Endometrial microvascular endothelial cells (primary cell): ENCODE results near the gene TWNK. TPM values are rescaled to one million over a fixed set of nuclear protein-coding genes. Genes with fewer than 3 reads are reported as not detected.
"Not testable (repeated sequence)": the region's sequence is repeated elsewhere in the genome, so short reads cannot be mapped to it uniquely, and the experiment has no call there.

ENCODE experiments used
- in situ Hi-C: cut with HindIII; loops from 2 replicates; pipeline ENCODE4 v1.10.0; 2017; ENCODE audit warnings: low sequenced_read_pairs, low pct_unique_long_range_greater_than_20kb; ENCODE audit errors: inconsistent ontology term
- total RNA-seq: library from RNA; depleted of rRNA; stranded (reverse); fragments of >200 nt; gene quantifications from one replicate; pipeline ENCODE4 v1.2.3, GENCODE V29; 2015; ENCODE audit errors: inconsistent ontology term

TWNK gene
- total RNA-seq, 1 donor from 2014 or later, result 6.4 TPM

- in situ Hi-C loops, result no loop called here
Observed at GRCh38 chr10:101021692-101022251, 34.4 kb downstream of the TWNK start.

- in situ Hi-C loops, result no loop called here
Observed at GRCh38 chr10:101022967-101023705, 35.8 kb downstream of the TWNK start.

- in situ Hi-C loops, result no loop called here
Observed at GRCh38 chr10:101027106-101027720, 39.9 kb downstream of the TWNK start.

GRCh38 chr10:101028446-101029337, 41.3 kb downstream of the TWNK start:
- in situ Hi-C loops, result no loop called here

GRCh38 chr10:101029520-101030295, 42.4 kb downstream of the TWNK start:
- in situ Hi-C loops, result no loop called here

- in situ Hi-C loops, result no loop called here
Observed at GRCh38 chr10:101030496-101031127, 43.3 kb downstream of the TWNK start.

GRCh38 chr10:101031128-101031795, 43.9 kb downstream of the TWNK start, which contains the start of the genes PDZD7 and SFXN3:
PDZD7 (minus strand) TSS chr10:101031129; CDS start chr10:101030219, 910 bp downstream.
SFXN3 (plus strand) TSS chr10:101031234; CDS start chr10:101034695, 3,461 bp downstream.
- in situ Hi-C loops, result no loop called here

- in situ Hi-C loops, result no loop called here
Observed at GRCh38 chr10:101031796-101032636, 44.7 kb downstream of the TWNK start.

GRCh38 chr10:101032637-101033224, 45.4 kb downstream of the TWNK start:
- in situ Hi-C loops, result no loop called here

- in situ Hi-C loops, result no loop called here
Observed at GRCh38 chr10:101033276-101033675, 45.9 kb downstream of the TWNK start.

GRCh38 chr10:101034404-101034803, 47.1 kb downstream of the TWNK start:
- in situ Hi-C loops, result not testable (repeated sequence)

- in situ Hi-C loops, result no loop called here
Observed at GRCh38 chr10:101035314-101035713, 48.0 kb downstream of the TWNK start.

- in situ Hi-C loops, result no loop called here
Observed at GRCh38 chr10:101035916-101036702, 48.8 kb downstream of the TWNK start.

- in situ Hi-C loops, result no loop called here
Observed at GRCh38 chr10:101036726-101037125, 49.4 kb downstream of the TWNK start.

- in situ Hi-C loops, result no loop called here
Observed at GRCh38 chr10:101038484-101038883, 51.1 kb downstream of the TWNK start.

- in situ Hi-C loops, result no loop called here
Observed at GRCh38 chr10:101040061-101040460, 52.7 kb downstream of the TWNK start.
